HG02884 (cell line): ENCODE data around the gene OGFOD2.

ENCODE experiments used
- ATAC-seq: cut with Tn5 transposase; IDR thresholded peaks from one replicate; pipeline ENCODE4 v1.9.1; 2021; ENCODE audit warnings: mild to moderate bottlenecking, moderate library complexity; ENCODE audit not compliant: unreplicated experiment

OGFOD2 gene

DNA sequence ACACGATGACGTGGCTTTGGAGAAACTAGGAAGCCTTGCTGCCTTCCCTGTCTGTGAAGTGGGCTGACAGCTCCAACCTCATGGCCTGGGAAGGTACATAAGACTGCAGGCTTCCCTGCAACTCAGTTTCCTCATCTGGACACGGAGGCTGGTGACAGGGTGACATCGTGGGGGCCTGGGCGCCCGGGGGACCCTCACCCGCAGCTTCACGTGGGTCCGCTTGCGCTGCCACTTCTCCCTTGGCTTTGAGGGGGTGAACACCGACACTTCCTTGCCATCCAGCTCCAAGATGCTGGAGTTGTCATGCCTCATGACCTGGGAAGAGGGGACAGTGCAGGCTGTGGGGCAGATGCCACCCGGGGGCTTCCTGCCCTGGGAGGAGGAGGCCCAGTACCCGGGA lies 13.0 kb downstream of the OGFOD2 start:
- ATAC-seq = no peak

DNA sequence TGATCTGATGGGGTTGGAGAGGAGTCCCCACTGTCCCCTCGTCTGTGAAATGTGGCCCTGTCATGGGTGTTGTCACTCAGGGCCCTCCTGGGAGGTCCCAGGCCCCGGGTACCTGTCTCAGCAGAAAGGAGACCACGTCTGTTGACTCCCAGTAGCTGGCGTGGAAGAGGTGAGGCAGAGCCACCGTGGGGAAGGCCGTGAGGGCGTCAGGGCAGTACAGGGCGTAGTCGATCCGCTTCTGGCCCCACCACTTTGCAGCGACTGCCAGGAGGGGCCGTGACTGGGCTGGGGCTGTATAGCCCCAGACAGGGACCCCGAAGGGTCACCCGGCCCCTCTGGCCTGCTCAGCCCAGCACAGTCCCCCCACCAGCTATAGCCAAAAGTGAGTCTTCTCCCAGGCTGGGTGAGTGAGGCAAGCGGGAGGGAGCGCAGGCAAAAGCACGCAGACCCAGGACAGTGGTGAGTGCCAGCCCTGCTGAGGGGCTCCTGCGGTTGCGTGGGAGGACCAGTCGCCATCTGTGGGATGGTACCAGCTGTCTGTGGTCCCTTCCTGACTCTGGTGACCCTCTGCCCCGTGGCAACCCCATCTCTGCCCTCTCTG lies 13.7 kb downstream of the OGFOD2 start:
- no peak for ATAC-seq

DNA sequence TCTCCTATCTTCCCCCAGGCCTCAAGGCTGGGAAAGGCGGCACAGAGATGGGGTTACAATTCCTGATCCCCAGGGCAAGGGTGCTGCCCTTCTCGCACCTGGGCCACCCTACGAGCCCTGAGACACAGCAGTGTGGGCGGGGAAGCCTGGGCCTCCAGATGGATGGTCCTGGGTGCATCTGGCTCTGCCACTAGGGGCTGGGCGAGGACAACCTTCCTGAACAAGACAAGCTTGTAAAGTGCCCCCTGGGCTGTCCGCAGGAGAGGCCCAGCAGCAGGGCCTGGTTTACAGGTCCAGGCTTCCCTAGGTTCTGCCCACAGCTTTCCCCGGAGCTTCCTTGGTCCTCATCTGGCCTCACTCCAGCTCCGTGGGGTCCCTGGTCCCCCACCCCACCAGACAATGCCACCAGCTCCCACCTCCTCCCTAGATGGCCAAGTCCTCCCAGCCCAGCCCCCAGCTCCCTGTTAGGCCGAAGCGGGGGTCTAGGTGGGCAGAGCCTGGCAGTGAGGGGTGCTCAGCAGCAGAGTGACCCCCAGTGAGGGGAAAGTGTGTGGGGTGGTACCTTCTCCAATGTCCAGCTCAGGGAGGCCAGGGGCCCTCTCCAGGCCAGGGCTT lies 14.3 kb downstream of the OGFOD2 start:
- ATAC-seq = no peak

GRCh38 chr12:122989874-122990419 lies 14.9 kb downstream of the OGFOD2 start:
- no peak for ATAC-seq

GRCh38 chr12:122990561-122990960 lies 15.5 kb downstream of the OGFOD2 start:
- no peak for ATAC-seq

GRCh38 chr12:122990961-122991622 lies 16.0 kb downstream of the OGFOD2 start:
- no peak for ATAC-seq

DNA sequence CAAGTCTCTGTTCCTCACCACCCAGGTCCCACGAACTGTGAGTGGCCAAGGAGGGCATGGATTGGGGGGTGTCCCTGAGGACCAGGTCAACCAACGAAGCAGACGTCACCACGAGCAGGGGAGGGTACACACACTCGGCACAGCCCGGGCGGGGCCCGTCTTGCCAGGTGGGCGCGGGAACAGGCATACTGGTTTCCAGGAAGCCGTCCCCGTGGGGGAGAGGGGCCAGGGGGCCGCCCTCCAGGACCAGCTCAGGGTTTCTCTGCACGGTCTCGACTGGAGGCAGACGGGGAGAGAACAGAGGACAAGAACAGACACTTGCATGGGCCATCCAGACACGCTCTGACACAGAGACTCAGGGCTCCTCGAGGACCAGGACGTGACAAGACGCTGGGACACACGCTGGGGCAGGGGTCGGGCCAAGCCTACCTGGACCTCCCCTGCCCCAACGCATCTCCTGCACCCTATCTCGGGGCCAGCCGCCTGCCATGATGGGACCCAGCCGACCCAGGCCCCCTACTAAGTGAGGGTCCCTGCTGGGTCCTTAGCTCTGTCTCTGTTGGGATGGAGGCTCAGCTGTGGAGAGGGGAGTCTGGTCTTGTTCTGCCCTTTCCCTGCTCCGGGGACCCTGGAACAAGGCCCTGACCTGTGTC lies 16.7 kb downstream of the OGFOD2 start:
- no peak for ATAC-seq

- ATAC-seq = no peak
Observed at GRCh38 chr12:122992386-122992785, 17.3 kb downstream of the OGFOD2 start.

DNA sequence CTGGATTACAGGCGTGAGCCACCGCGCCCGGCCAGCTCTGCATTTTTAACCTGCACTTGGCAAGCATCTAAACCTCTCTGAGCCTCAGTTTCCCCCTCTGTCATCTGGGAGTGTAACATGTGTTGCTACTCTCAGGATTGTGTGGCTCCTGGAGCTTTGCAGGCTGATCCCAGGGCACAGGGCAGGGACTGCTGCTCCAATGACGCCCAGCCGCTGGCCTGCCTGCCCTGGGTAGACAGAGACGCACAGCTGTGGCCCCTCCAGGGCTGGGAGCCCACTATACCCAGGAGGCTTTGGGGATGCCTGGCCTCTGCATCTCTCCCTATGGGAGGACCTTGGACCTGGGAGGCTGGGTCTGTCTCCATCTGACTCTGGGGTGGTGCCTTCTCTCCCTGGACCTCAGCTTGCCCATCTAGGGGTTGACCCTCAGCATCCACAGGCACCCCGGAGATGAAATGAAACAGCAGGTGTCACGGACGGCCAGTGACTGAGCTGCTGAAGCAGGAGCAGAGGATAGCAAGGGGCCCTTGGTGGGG lies 19.2 kb downstream of the OGFOD2 start:
- no peak for ATAC-seq

- ATAC-seq = no peak
Observed at GRCh38 chr12:122994781-122995502, 19.9 kb downstream of the OGFOD2 start.

DNA sequence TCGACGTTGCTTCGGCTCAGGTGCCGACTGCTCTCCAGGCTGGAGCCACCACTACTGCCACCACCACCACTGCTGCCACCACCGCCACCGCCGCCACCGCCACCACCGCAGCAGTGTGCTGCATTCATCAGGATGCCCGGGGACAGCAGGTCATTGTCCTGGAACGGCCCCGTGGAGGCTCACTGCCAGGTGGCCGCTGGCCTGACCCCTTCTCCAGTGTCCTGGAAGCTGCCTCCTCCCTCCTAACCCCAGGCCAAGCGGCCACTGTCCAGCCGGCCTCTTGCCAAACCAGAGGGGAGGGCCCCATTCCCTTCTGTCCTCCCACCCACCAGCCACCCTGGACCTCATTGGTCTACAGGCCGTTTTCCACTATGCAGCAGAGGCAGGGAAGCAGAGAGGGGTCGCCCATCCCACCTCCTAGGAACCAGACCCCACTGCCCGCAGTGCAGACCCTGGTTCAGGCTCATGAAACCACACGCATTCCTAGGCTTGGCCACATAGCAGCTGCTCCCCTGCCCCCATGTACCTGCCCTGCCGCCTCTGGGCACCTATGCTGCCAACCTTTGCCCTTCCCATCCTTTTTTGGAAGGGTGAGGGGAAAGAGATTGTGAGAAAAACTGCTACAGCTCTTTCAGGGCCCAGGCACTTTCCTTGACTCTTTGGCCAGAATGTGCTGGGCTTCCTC lies 20.6 kb downstream of the OGFOD2 start:
- no peak for ATAC-seq

GRCh38 chr12:122996188-122996601 lies 21.2 kb downstream of the OGFOD2 start:
- no peak for ATAC-seq

DNA sequence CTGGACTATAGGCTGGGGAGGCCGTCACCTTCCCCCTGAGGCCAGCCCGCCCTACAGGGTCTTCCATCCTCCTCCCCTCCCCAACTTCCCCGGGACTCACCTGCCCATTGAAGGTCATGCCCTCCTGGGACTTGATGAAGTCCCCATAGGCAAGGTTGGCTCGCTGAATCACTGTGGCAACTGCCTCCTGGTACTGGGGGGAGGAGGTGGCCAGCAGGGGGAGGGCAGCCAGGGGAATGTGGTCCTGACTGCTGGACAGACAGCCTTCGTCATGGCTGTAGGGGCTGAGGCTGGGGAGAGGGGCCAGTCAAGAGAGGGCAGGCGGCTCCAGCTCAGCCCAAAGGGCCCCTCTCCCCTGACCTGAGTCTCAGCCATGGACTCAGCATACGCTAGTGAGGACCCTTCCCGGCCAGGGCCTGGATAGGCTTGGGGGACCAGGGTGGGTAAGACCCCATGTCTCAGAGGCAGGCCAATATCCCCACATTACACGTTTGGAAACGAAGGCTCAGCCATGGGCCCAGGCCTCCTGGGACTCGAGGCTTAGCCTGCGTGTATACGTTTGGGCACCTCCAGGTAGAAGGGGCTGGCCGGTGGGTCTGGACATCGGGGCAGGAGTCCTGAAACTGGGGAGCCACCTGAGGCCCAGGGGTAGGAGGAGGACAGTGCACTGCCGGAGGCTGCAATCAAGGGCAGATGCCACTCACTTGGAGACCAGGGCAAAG lies 21.7 kb downstream of the OGFOD2 start:
- ATAC-seq = no peak

GRCh38 chr12:122997343-122998250 lies 22.6 kb downstream of the OGFOD2 start:
- ATAC-seq = no peak

DNA sequence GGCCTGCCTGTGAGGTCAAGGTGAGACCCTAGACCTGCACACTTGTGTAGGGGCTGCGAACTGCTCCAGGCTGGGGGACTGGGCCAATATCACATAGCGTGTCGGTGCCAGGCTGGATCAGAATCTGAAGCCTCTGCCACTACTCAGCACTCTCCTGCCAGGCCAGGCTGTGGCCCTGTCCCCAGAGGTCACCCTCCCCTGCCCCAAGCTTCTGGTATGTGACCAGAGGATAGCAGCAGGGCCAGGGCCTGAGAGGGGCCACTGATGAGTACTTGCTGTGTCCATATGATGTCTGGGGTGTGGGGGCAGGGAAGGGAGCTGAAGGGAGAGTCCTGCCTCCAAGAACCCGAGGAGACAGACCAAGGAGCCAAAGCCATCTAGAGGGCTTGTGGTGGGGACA lies 23.3 kb downstream of the OGFOD2 start:
- no peak for ATAC-seq

DNA sequence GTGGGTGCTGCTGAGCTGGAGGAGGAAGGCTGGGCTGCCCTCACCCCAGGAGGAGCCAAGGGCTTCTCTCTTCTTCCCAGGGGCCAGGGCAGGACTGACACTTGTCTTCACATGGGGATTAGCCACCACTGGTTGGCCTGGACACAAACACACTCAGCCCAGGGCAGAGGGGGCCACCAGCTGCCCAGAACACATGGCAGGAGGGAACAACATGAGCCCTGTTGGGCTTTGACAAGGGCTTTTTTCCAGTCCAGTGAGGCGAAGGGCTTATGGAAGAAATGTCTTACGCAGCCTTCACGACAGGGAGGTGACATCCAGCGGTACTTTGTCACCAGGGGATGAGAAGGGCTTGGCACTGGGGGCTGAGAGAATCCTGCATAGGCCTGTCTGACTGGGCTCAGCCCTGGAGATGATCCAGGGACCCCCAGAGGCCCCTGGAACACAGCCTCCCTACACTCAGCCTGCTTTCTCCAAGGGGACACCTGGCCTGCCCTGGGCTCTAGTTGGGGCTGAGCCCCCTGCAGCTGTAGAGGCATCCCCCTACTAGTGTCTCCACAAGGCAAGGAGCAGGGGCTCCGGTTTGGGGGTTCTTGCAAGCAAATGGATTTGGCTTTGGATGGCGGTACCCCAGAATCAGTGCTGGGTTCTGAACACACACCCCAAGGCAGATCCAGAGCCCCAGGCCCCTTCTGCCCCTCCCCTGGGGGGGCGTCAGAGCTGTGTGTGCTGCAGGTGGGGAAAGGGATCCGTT lies 24.3 kb downstream of the OGFOD2 start:
- ATAC-seq = no peak

DNA sequence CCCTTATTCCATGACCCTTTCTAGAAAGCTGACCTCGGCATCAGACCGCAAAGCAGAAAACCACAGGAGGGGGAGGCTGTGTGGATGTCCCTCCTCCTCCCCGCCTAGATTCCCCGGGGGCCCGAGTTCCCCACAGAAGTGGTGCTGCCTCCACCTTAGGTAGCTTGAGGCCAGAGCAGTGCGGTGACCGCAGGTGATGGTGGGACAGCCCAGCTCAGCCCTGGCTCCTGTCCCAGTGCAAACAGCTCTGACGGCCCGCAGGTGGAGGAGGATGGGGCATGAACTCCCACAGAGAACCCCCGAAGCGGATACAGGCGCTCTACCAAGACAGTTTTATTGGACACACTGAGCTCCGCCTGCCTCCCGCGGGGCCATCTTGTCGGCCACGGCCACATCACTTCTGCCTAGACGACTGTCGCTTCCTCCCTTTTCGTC lies 25.0 kb downstream of the OGFOD2 start:
- no peak for ATAC-seq

GRCh38 chr12:123000578-123000977 lies 25.5 kb downstream of the OGFOD2 start:
- ATAC-seq = no peak
